Astrocyte (in vitro differentiated cells and primary cell): ENCODE data around the gene HMGN1.

Source experiments
- CTCF ChIP-seq: IDR thresholded peaks from 2 replicates; pipeline ENCODE4 v1.5.1; 2011; ENCODE audit warnings: low read depth, mild to moderate bottlenecking, inconsistent platforms, low read length, moderate library complexity; ENCODE audit not compliant: insufficient read depth
- EZH2 ChIP-seq: IDR thresholded peaks from 2 replicates; pipeline ENCODE4 v1.6.1; 2012; ENCODE audit warnings: mild to moderate bottlenecking, low read length, inconsistent platforms; ENCODE audit not compliant: insufficient read depth

DNA sequence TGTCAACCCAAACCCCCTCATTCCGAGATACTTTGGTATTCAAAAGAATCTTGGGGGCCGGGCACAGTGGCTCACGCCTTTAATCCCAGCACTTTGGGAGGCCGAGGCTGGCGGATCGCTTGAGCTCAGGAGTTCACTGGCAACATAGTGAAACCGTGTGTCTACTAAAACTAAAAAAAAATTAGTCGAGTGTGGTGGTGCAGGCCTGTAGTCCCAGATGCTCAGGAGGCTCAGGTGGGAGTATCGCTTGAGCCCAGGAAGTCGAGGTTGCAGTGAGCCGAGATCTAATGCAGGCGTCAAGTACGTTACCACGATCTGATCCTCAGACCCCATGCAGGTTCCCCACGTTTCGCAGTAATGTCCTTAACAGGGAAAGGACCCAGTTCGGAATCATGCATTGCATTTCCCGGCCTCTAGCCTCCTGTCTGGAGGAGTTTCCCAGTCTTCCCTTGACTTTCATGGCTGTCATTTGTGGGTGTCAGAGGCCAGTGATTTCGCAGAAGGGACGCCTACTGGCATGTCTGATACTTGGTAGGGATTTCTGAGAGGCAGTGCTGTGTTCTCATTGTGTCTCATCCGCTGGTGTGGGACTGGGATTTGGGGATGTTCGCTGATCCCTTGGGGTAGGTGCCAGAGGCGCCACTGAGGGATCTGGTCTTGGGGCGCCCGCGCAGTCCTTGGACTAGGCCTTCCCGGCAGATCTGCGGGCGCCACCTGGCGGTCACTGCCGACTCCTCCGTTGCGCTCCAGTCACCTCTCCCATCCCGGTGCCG, 39.3 kb upstream of the HMGN1 start:
- peak; percentile 57 for TF ChIP-seq CTCF
- no peak for TF ChIP-seq EZH2
